SU-DHL-6 (cell line): ENCODE measurements around the gene MLH3.

Experiments used
- H2AFZ ChIP-seq: fragments of 200-600 bp; sonication (generic); 2 replicates; pipeline ENCODE4 v1.6.1; 2014; ENCODE audit warnings: low read depth, mild to moderate bottlenecking, moderate library complexity, mixed read lengths, antibody characterized with exemption, low read length; ENCODE audit not compliant: severe bottlenecking
- H3F3A ChIP-seq: fragments of 200-600 bp; shearing (Covaris generic); 2 replicates; pipeline ENCODE4 v1.6.0; 2016; ENCODE audit warnings: antibody characterized with exemption, mild to moderate bottlenecking; ENCODE audit not compliant: insufficient read depth
- H3K27ac ChIP-seq: fragments of 200-600 bp; sonication (generic); 2 replicates; pipeline ENCODE4 v1.5.1; 2016; ENCODE audit warnings: low read depth, mild to moderate bottlenecking, low read length, moderate library complexity, mixed read lengths
- H3K27me3 ChIP-seq: fragments of 200-600 bp; sonication (generic), shearing (Covaris generic); 2 replicates; pipeline ENCODE4 v1.6.0; 2014; ENCODE audit warnings: mild to moderate bottlenecking, low read length
- H3K36me3 ChIP-seq: fragments of 200-600 bp; sonication (generic); 2 replicates; pipeline ENCODE4 v1.6.1; 2014; ENCODE audit warnings: mild to moderate bottlenecking, low read length, mixed read lengths
- H3K4me2 ChIP-seq: fragments of 300-600, 200-600 bp; shearing (Covaris generic), sonication (generic); 2 replicates; pipeline ENCODE4 v1.6.0; 2014; ENCODE audit warnings: low read length, low read depth, mild to moderate bottlenecking; ENCODE audit not compliant: poor library complexity, severe bottlenecking
- H3K4me3 ChIP-seq: fragments of 200-600 bp; sonication (generic); 2 replicates; pipeline ENCODE4 v1.5.1; 2014; ENCODE audit warnings: antibody characterized with exemption, low read length, mild to moderate bottlenecking, mixed read lengths; ENCODE audit not compliant: insufficient read depth, poor library complexity, severe bottlenecking
- H3K79me2 ChIP-seq: fragments of 200-600 bp; sonication (generic); 2 replicates; pipeline ENCODE4 v1.6.1; 2014; ENCODE audit warnings: mild to moderate bottlenecking, low read length, moderate library complexity; ENCODE audit not compliant: insufficient read depth
- H3K9ac ChIP-seq: fragments of 200-600 bp; sonication (generic); 2 replicates; pipeline ENCODE4 v1.7.0; 2014; ENCODE audit warnings: mild to moderate bottlenecking, low read length
- H3K9me2 ChIP-seq: fragments of 200-600 bp; sonication (generic); replicated peaks from 2 replicates; pipeline ENCODE4 v1.6.1; 2014; ENCODE audit warnings: low read length; ENCODE audit not compliant: insufficient read depth
- H3K9me3 ChIP-seq: fragments of 200-600 bp; sonication (generic); 2 replicates; pipeline ENCODE4 v1.6.1; 2014; ENCODE audit warnings: low read length, mixed read lengths; ENCODE audit not compliant: insufficient read depth
- H4K20me1 ChIP-seq: fragments of 200-600 bp; sonication (generic); 2 replicates; pipeline ENCODE4 v1.6.1; 2014; ENCODE audit warnings: low read depth, mild to moderate bottlenecking, antibody characterized with exemption, low read length, moderate library complexity, mixed read lengths
- EZH2phosphoT487 ChIP-seq: fragments of 200-600 bp; sonication (generic), shearing (Covaris generic); conservative IDR thresholded peaks from 2 replicates; pipeline ENCODE4 v1.6.1; 2018; ENCODE audit warnings: mild to moderate bottlenecking, antibody characterized with exemption, low read length, moderate library complexity, mixed read lengths
- TF ChIP-seq, protein P1 (sequence below): fragments of 200-600 bp; sonication (generic); IDR thresholded peaks from one replicate; pipeline ENCODE4 v1.5.1; 2017; ENCODE audit warnings: antibody characterized with exemption, mild to moderate bottlenecking, low read length, moderate library complexity; ENCODE audit not compliant: insufficient read depth, poor library complexity, severe bottlenecking

The MLH3 gene

DNA sequence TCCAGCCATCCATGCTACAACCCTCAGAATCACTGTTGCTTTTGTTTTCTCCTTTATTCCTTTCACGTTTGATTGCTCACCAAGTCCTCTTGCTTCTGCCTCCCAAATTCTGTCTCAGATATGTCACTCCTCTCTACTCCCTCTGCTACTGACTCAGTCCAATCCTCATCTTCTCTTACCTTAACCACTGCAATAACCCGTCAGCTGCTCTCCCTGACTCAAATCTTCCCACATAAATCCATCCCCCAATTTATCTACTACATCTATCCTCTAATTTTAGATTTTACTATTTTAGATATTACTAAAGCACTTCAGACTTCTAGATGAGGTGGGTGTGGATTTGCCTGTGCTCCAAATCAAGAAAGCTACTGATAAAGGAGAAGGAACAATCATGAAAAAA is 25.4 kb downstream of the MLH3 start:
- Histone ChIP-seq H3K9me3 (no peaks in the 10 kb centered on the region), H3K4me2 (no peak overlapping the region), H3F3A (no peaks in the 10 kb centered on the region; the same call in 1 of the 2 replicates), H2AFZ (no peak overlapping the region), H3K9ac (no peak overlapping the region), H3K79me2 (no peaks in the 10 kb centered on the region), H3K27ac (no peak overlapping the region), H3K36me3 (peaks cover 24% of the 10 kb centered on the region; the same call in 1 of the 2 replicates), H3K4me3 (no peak overlapping the region), H3K27me3 (no peaks in the 10 kb centered on the region), H4K20me1 (no peaks in the 10 kb centered on the region), H3K9me2 (no peaks in the 10 kb centered on the region)
- TF ChIP-seq, protein P1, sequence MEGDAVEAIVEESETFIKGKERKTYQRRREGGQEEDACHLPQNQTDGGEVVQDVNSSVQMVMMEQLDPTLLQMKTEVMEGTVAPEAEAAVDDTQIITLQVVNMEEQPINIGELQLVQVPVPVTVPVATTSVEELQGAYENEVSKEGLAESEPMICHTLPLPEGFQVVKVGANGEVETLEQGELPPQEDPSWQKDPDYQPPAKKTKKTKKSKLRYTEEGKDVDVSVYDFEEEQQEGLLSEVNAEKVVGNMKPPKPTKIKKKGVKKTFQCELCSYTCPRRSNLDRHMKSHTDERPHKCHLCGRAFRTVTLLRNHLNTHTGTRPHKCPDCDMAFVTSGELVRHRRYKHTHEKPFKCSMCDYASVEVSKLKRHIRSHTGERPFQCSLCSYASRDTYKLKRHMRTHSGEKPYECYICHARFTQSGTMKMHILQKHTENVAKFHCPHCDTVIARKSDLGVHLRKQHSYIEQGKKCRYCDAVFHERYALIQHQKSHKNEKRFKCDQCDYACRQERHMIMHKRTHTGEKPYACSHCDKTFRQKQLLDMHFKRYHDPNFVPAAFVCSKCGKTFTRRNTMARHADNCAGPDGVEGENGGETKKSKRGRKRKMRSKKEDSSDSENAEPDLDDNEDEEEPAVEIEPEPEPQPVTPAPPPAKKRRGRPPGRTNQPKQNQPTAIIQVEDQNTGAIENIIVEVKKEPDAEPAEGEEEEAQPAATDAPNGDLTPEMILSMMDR: no peak
- TF ChIP-seq EZH2phosphoT487: no peak

DNA sequence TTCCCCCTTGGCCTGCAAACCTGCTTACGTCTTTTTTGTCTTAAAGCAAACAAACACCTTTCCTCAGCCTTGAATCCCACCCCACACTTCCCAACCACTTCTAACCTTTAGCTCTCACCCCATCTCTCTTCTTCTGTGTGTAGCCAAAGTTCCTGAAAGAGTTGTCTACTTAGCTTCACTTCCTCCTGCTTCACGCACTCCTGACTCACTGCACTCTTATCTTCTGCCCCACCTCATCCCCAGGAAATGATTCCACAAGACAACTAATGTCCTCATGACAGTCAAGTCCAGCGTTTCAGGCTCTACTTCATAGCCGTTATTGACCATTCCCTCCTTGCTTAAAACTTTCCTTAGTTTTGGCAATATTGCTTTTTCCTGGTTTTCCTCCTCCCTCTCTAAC is 26.2 kb downstream of the MLH3 start:
- Histone ChIP-seq H3K9me2 (no peaks in the 10 kb centered on the region), H3K36me3 (peaks cover 21% of the 10 kb centered on the region; the same call in 1 of the 2 replicates), H3K27ac (no peak overlapping the region)

GRCh38 chr14:75023108-75023507 is 28.2 kb downstream of the MLH3 start:
- TF ChIP-seq, protein P1: no peak
- no peak for TF ChIP-seq EZH2phosphoT487
- H3K79me2 ChIP-seq: no peaks in the 10 kb centered on the region
- H3K9ac ChIP-seq: no peak overlapping the region
- H4K20me1 ChIP-seq: no peaks in the 10 kb centered on the region
- no peak overlapping the region for H2AFZ ChIP-seq
- H3K4me3 ChIP-seq: no peak overlapping the region
- no peaks in the 10 kb centered on the region; the same call in 1 of the 2 replicates for H3F3A ChIP-seq
- no peaks in the 10 kb centered on the region for H3K9me2 ChIP-seq
- H3K27me3 ChIP-seq: no peaks in the 10 kb centered on the region
- peaks cover 23% of the 10 kb centered on the region; the same call in 1 of the 2 replicates for H3K36me3 ChIP-seq
- H3K9me3 ChIP-seq: no peaks in the 10 kb centered on the region
- no peak overlapping the region for H3K27ac ChIP-seq
- no peak overlapping the region for H3K4me2 ChIP-seq

More for the DNA sequence above, 26.2 kb downstream of the MLH3 start:
- H3K9ac ChIP-seq: no peak overlapping the region
- H3K9me3 ChIP-seq: no peaks in the 10 kb centered on the region
- H3K79me2 ChIP-seq: no peaks in the 10 kb centered on the region
- no peak overlapping the region for H3K4me3 ChIP-seq
- TF ChIP-seq, protein P1: no peak
- no peak for TF ChIP-seq EZH2phosphoT487
- no peak overlapping the region for H2AFZ ChIP-seq
- H3K4me2 ChIP-seq: no peak overlapping the region
- no peaks in the 10 kb centered on the region for H3K27me3 ChIP-seq
- no peaks in the 10 kb centered on the region; the same call in 1 of the 2 replicates for H3F3A ChIP-seq
- no peaks in the 10 kb centered on the region for H4K20me1 ChIP-seq
